H1 (cell line): ENCODE data around the gene CYBRD1. TPM values are rescaled to one million over a fixed set of nuclear protein-coding genes. Genes with fewer than 3 reads are reported as not detected.

Source experiments
- CTCF ChIA-PET: fragments of 300-600 bp; sonication (Branson Sonifier 250); formaldehyde crosslinking; loops from one replicate; lab custom pipeline; 2021; ENCODE audit not compliant: partially characterized antibody; lab: Charles Lee
- POLR2A ChIA-PET: fragments of 300-600 bp; sonication (Branson Sonifier 250); formaldehyde crosslinking; loops from one replicate; lab custom pipeline; 2021; ENCODE audit warnings: inconsistent platforms; ENCODE audit not compliant: partially characterized antibody; lab: Charles Lee
- DNase-seq, 2 experiments: peaks; one replicate each; pipeline versions ENCODE4 v3.0.0 to v3.0.0-alpha.2; 2010 to 2022; ENCODE audit warnings: low spot score in 2 of 2, low read depth in 1 of 2, mixed read lengths in 1 of 2
- FAIRE-seq: peaks from 2 replicates; lab custom pipeline; 2011; peaks lifted over from hg19 to GRCh38; lab: Jason Lieb, UNC
- H2AFZ ChIP-seq: 2 replicates; pipeline ENCODE4 v1.8.1; 2012; ENCODE audit warnings: low read length, inconsistent platforms
- H2AK5ac ChIP-seq: 2 replicates; pipeline ENCODE4 v1.6.1; 2013; ENCODE audit warnings: low read depth, low read length
- H2BK120ac ChIP-seq: replicated peaks from 2 replicates; pipeline ENCODE3; 2013; ENCODE audit warnings: low read depth, low read length, inconsistent platforms
- H2BK12ac ChIP-seq: 2 replicates; pipeline ENCODE4 v1.6.1; 2013; ENCODE audit warnings: low read depth, low read length
- H2BK15ac ChIP-seq: 2 replicates; pipeline ENCODE4 v1.6.1; 2013; ENCODE audit warnings: low read length
- H2BK20ac ChIP-seq: 2 replicates; pipeline ENCODE4 v1.6.1; 2013; ENCODE audit warnings: low read length
- H2BK5ac ChIP-seq: 2 replicates; pipeline ENCODE4 v1.6.1; 2013; ENCODE audit warnings: low read depth, low read length
- H3K14ac ChIP-seq: 2 replicates; pipeline ENCODE4 v1.6.1; 2013; ENCODE audit warnings: inconsistent platforms; ENCODE audit not compliant: insufficient read length
- H3K18ac ChIP-seq: 2 replicates; pipeline ENCODE4 v1.6.1; 2013; ENCODE audit warnings: low read length; ENCODE audit errors: extremely low read depth
- H3K23ac ChIP-seq: 2 replicates; pipeline ENCODE4 v1.6.1; 2013; ENCODE audit warnings: inconsistent platforms; ENCODE audit not compliant: insufficient read length
- H3K23me2 ChIP-seq: 2 replicates; pipeline ENCODE4 v1.6.1; 2013; ENCODE audit warnings: low read depth, low read length
- H3K27ac ChIP-seq: 2 replicates; pipeline ENCODE4 v1.6.1; 2011; ENCODE audit warnings: low read depth, low read length, inconsistent platforms
- H3K27me3 ChIP-seq, 4 experiments: replicated peaks in 1 of 4; 1 replicate in 1 of 4; 2 replicates in 3 of 4; pipeline versions ENCODE4 v1.6.1 to v1.8.1; 2011 to 2013; ENCODE audit warnings: low read length in 3 of 4, mild to moderate bottlenecking in 3 of 4, inconsistent platforms in 2 of 4, mixed read lengths in 2 of 4, moderate library complexity in 1 of 4; ENCODE audit not compliant: control insufficient read depth in 3 of 4, insufficient read depth in 3 of 4; ENCODE audit errors: extremely low read depth in 1 of 4
- H3K36me3 ChIP-seq, 4 experiments: 2 replicates each; pipeline versions ENCODE4 v1.6.1 to v1.8.1; 2011 to 2013; ENCODE audit warnings: mild to moderate bottlenecking in 4 of 4, low read length in 3 of 4, moderate library complexity in 2 of 4, control low read depth in 1 of 4, inconsistent platforms in 1 of 4; ENCODE audit not compliant: insufficient read depth in 4 of 4, control insufficient read depth in 2 of 4
- H3K4ac ChIP-seq: replicated peaks from 2 replicates; pipeline ENCODE3; 2013; ENCODE audit warnings: low read length, low read depth, mixed read lengths, inconsistent platforms; ENCODE audit not compliant: insufficient read length
- H3K4me1 ChIP-seq, 4 experiments: replicated peaks in 1 of 4; 1 replicate in 1 of 4; 2 replicates in 3 of 4; pipeline versions ENCODE4 v1.6.1 to v1.8.1; 2011 to 2013; ENCODE audit warnings: low read length in 3 of 4, inconsistent platforms in 2 of 4, mixed read lengths in 1 of 4; ENCODE audit not compliant: insufficient read depth in 4 of 4, control insufficient read depth in 3 of 4
- H3K4me2 ChIP-seq, 2 experiments: 2 replicates each; pipeline versions ENCODE4 v1.6.1 to v1.8.1; 2011 to 2013; ENCODE audit warnings: low read depth in 2 of 2, low read length in 2 of 2, control low read depth in 1 of 2, inconsistent platforms in 1 of 2, mild to moderate bottlenecking in 1 of 2; ENCODE audit not compliant: insufficient read depth in 1 of 2
- H3K4me3 ChIP-seq, 4 experiments: fragments of 200-600, 300-600 bp in 1 of 4; sonication (generic), shearing (Covaris generic), sonication (Bioruptor Twin) in 1 of 4; 2 replicates each; pipeline versions ENCODE4 v1.5.1 to v1.8.1; 2011 to 2016; ENCODE audit warnings: low read length in 4 of 4, low read depth in 3 of 4, control low read depth in 2 of 4, inconsistent platforms in 2 of 4, mild to moderate bottlenecking in 2 of 4, mixed read lengths in 1 of 4, moderate library complexity in 1 of 4; ENCODE audit not compliant: insufficient read depth in 2 of 4; ENCODE audit errors: extremely low read depth in 1 of 4
- H3K56ac ChIP-seq: replicated peaks from 2 replicates; pipeline ENCODE3; 2013; ENCODE audit warnings: low read depth, mild to moderate bottlenecking, mixed read lengths, low read length, inconsistent platforms; ENCODE audit not compliant: insufficient read length
- H3K79me1 ChIP-seq: 2 replicates; pipeline ENCODE4 v1.6.1; 2013; ENCODE audit warnings: low read depth, low read length, control low read depth
- H3K79me2 ChIP-seq, 2 experiments: 2 replicates each; pipeline versions ENCODE4 v1.6.1 to v1.8.1; 2012 to 2013; ENCODE audit warnings: low read length in 2 of 2, mild to moderate bottlenecking in 2 of 2, inconsistent platforms in 1 of 2; ENCODE audit not compliant: insufficient read depth in 2 of 2, control insufficient read depth in 1 of 2
- H3K9ac ChIP-seq, 4 experiments: replicated peaks in 1 of 4; 1 replicate in 1 of 4; 2 replicates in 3 of 4; pipeline versions ENCODE4 v1.6.1 to v1.8.1; 2011 to 2013; ENCODE audit warnings: low read depth in 3 of 4, low read length in 3 of 4, control low read depth in 2 of 4, mild to moderate bottlenecking in 2 of 4, moderate library complexity in 2 of 4, inconsistent platforms in 1 of 4; ENCODE audit errors: extremely low read depth in 1 of 4
- H3K9me3 ChIP-seq, 2 experiments: 2 replicates each; pipeline versions ENCODE4 v1.6.1 to v1.8.1; 2012 to 2013; ENCODE audit warnings: mild to moderate bottlenecking in 2 of 2, moderate library complexity in 2 of 2, control low read depth in 1 of 2, inconsistent platforms in 1 of 2, low read depth in 1 of 2, low read length in 1 of 2, mixed read lengths in 1 of 2; ENCODE audit not compliant: insufficient read depth in 2 of 2
- H4K20me1 ChIP-seq, 2 experiments: replicated peaks in 1 of 2; 2 replicates each; pipeline versions ENCODE3 to v1.8.1; 2011 to 2013; ENCODE audit warnings: inconsistent platforms in 2 of 2, low read length in 2 of 2, mild to moderate bottlenecking in 1 of 2; ENCODE audit not compliant: insufficient read depth in 2 of 2, control insufficient read depth in 1 of 2
- H4K5ac ChIP-seq: 2 replicates; pipeline ENCODE4 v1.6.1; 2013; ENCODE audit warnings: low read length, low read depth, mixed read lengths, inconsistent platforms; ENCODE audit not compliant: insufficient read length
- H4K8ac ChIP-seq: 2 replicates; pipeline ENCODE4 v1.8.0; 2013; ENCODE audit warnings: mild to moderate bottlenecking, moderate library complexity, low read length, inconsistent platforms; ENCODE audit not compliant: insufficient read depth; ENCODE audit errors: extremely low read depth
- H4K91ac ChIP-seq: replicated peaks from 2 replicates; pipeline ENCODE3; 2013; ENCODE audit warnings: low read length, mixed read lengths, inconsistent platforms; ENCODE audit not compliant: insufficient read length
- BRCA1 ChIP-seq: IDR thresholded peaks from 2 replicates; pipeline ENCODE4 v1.6.1; 2012; ENCODE audit warnings: low read depth, low read length, improper control_type of control experiment
- CREB1 ChIP-seq: IDR thresholded peaks from 2 replicates; pipeline ENCODE4 v1.6.1; 2012; ENCODE audit warnings: inconsistent platforms
- FOSL1 ChIP-seq: IDR thresholded peaks from 2 replicates; pipeline ENCODE4 v1.6.1; 2011; ENCODE audit warnings: mild to moderate bottlenecking, low read depth, low read length, moderate library complexity; ENCODE audit not compliant: insufficient read depth
- HDAC6 ChIP-seq: IDR thresholded peaks from one replicate; pipeline ENCODE4 v1.7.1; 2012; ENCODE audit warnings: low read depth, mild to moderate bottlenecking, inconsistent platforms, low read length, moderate library complexity
- JUND ChIP-seq: IDR thresholded peaks from 2 replicates; pipeline ENCODE4 v1.6.1; 2011; ENCODE audit warnings: mild to moderate bottlenecking, improper control_type of control experiment, low read length
- KDM1A ChIP-seq: fragments of 200-600, 300-600 bp; sonication (generic); IDR thresholded peaks from 2 replicates; pipeline ENCODE4 v1.7.1; 2016; ENCODE audit warnings: mild to moderate bottlenecking, low read length, borderline replicate concordance
- KDM5A ChIP-seq: fragments of 200-600 bp; IDR thresholded peaks from 2 replicates; pipeline ENCODE4 v1.7.1; 2012; ENCODE audit warnings: mild to moderate bottlenecking, low read length, inconsistent platforms, mixed read lengths
- POLR2A ChIP-seq, 2 experiments: IDR thresholded peaks; 1 replicate in 1 of 2; 2 replicates in 1 of 2; pipeline ENCODE4 v1.6.1; 2011; ENCODE audit warnings: low read depth in 2 of 2, low read length in 2 of 2, mild to moderate bottlenecking in 2 of 2; ENCODE audit errors: control extremely low read depth in 1 of 2
- TBP ChIP-seq: IDR thresholded peaks from 2 replicates; pipeline ENCODE4 v1.6.1; 2011; ENCODE audit warnings: low read depth, low read length, improper control_type of control experiment
- TCF12 ChIP-seq: IDR thresholded peaks from 2 replicates; pipeline ENCODE4 v1.6.1; 2011; ENCODE audit warnings: low read depth, mild to moderate bottlenecking, low read length
- WGBS, 2 experiments: shearing (Covaris generic) in 1 of 2; methylation state at CpG; one replicate each; pipeline versions ENCODE4 v1.1.6 to v1.1.7; 2013 to 2015; ENCODE audit warnings: low lambda C conversion rate in 2 of 2, mixed read lengths in 2 of 2, inconsistent platforms in 1 of 2, low coverage in 1 of 2, missing lambda C conversion rate in 1 of 2; ENCODE audit not compliant: insufficient replicate concordance in 2 of 2, insufficient coverage in 1 of 2, insufficient read length in 1 of 2; ENCODE audit errors: extremely low coverage in 1 of 2, missing lambda C conversion rate in 1 of 2; 5-methylcytosine and 5-hydroxymethylcytosine counted together
- polyA plus RNA-seq, 7 experiments: library from polyadenylated mRNA; depleted of rRNA in 3 of 7; stranded (reverse) in 5 of 7; unstranded in 2 of 7; fragments of >200 nt in 5 of 7; fragments of 200-250 nt in 2 of 7; gene quantifications; 1 replicate in 5 of 7; 2 replicates in 1 of 7; 4 replicates in 1 of 7; pipeline versions ENCODE4 v1.2.1 to v1.2.3, GENCODE V29; 2011 to 2013; ENCODE audit warnings: missing spikeins in 2 of 7, mixed read lengths in 2 of 7
- total RNA-seq: library from RNA; stranded (reverse); fragmentation: NEBNext Ultra II Directional; extraction: Animal tissue kit (Norgen Biotek cat#: 25700); gene quantifications from 2 replicates; pipeline ENCODE4 v1.2.1, GENCODE V29; 2021

CYBRD1 gene
- total and polyA plus RNA-seq, 2 of the 8 experiments (the other 6 are each of a cell fraction or from before 2014, with no cell fraction given) = 10.7 to 12.6 TPM

GRCh38 chr2:171541202-171541887, 19.1 kb downstream of the CYBRD1 start:
- no peaks in the 10 kb centered on the region for H3K23me2 ChIP-seq
- H3K79me1 ChIP-seq = no peaks in the 10 kb centered on the region
- H3K56ac ChIP-seq = no peak overlapping the region
- no peaks in the 10 kb centered on the region for H4K20me1 ChIP-seq
- H3K9ac ChIP-seq = no peak overlapping the region
- peaks cover 0 to 3% (median 2%) of the 10 kb centered on the region in 4 experiments; a peak in 2 of 8 replicates for H3K36me3 ChIP-seq
- no peak overlapping the region for H2BK120ac ChIP-seq
- no peak overlapping the region for H2BK12ac ChIP-seq
- H3K4me3 ChIP-seq = no peak overlapping the region
- no peak overlapping the region for H2BK5ac ChIP-seq
- DNase-seq (peak in 1 of 2 experiments; percentile 73), FAIRE-seq (peak; percentile 72)
- no peaks in the 10 kb centered on the region for H3K27me3 ChIP-seq
- H4K8ac ChIP-seq = no peak overlapping the region
- H2BK20ac ChIP-seq = no peak overlapping the region
- H3K9me3 ChIP-seq = no peaks in the 10 kb centered on the region
- H2AK5ac ChIP-seq = no peak overlapping the region
- no peak overlapping the region for H2AFZ ChIP-seq
- no peak overlapping the region for H3K18ac ChIP-seq
- no peaks in the 10 kb centered on the region for H3K4me1 ChIP-seq
- CTCF ChIA-PET = interaction anchor here (0.7 to 4.1 kb wide), 11 partner anchors 8 to 294 kb away, joined by 3 to 32 read pairs (median 4); no protein-coding TSS in a partner anchor
- H3K79me2 ChIP-seq = no peaks in the 10 kb centered on the region
- 78% methylated on average over 6 of the region's 6 CpGs; no CpG with 5 or more reads in 1 of the 2 experiments for WGBS, 2 experiments
- no peak overlapping the region for H4K5ac ChIP-seq
- no peak overlapping the region for H4K91ac ChIP-seq
- no peak overlapping the region for H3K4ac ChIP-seq
- no peak overlapping the region for H3K4me2 ChIP-seq
- H2BK15ac ChIP-seq = no peak overlapping the region
- no peak overlapping the region for H3K23ac ChIP-seq
- POLR2A ChIA-PET = interaction anchor here (1.6 kb wide), 1 partner anchor 18 kb away, joined by 6 read pairs; no protein-coding TSS in a partner anchor
- no peak overlapping the region for H3K27ac ChIP-seq
- H3K14ac ChIP-seq = no peak overlapping the region
- TF ChIP-seq KDM1A = peak; percentile 82; the same call in 1 of the 2 replicates
- TF ChIP-seq TCF12 = no peak
- no peak for TF ChIP-seq POLR2A (IDR thresholded peaks at IDR 0.05; ENCODE audit: control extremely low read depth in 1 of 2, low read depth in 2 of 2, low read length in 2 of 2)
- no peak for TF ChIP-seq TBP
- TF ChIP-seq KDM5A = no peak
- TF ChIP-seq JUND = no peak
- no peak for TF ChIP-seq CREB1
- TF ChIP-seq FOSL1 = no peak
- no peak for TF ChIP-seq BRCA1
- no peak for TF ChIP-seq HDAC6
